Astrocyte (in vitro differentiated cells and primary cell): ENCODE measurements around the gene GOLGA5.

Experiments
- CTCF ChIP-seq: IDR thresholded peaks from 2 replicates; pipeline ENCODE4 v1.5.1; 2011; ENCODE audit warnings: low read depth, mild to moderate bottlenecking, inconsistent platforms, low read length, moderate library complexity; ENCODE audit not compliant: insufficient read depth
- EZH2 ChIP-seq: IDR thresholded peaks from 2 replicates; pipeline ENCODE4 v1.6.1; 2012; ENCODE audit warnings: mild to moderate bottlenecking, low read length, inconsistent platforms; ENCODE audit not compliant: insufficient read depth

GRCh38 chr14:92770484-92770883 lies 23.6 kb upstream of the GOLGA5 start:
- no peak for TF ChIP-seq CTCF
- no peak for TF ChIP-seq EZH2
